Measurements from ENCODE around the gene EPB41L4B. TPM values are rescaled to one million over a fixed set of nuclear protein-coding genes. Genes with fewer than 3 reads are reported as not detected.

Gene EPB41L4B
- total RNA-seq, 1 donor from 2014 or later: 3.7 TPM

GRCh38 chr9:109301012-109301411 is 19.8 kb downstream of the EPB41L4B start:
- DNase-seq (ENCODE audit: low spot score): no peak
- Mint-ChIP-seq H3K9me3 (ENCODE audit: low read depth) (no peaks in the 10 kb centered on the region), H3K4me3 (ENCODE audit: unreplicated experiment) (no peak overlapping the region), H3K27ac (ENCODE audit: unreplicated experiment) (no peak overlapping the region), H3K36me3 (ENCODE audit: low read depth) (peaks cover 2% of the 10 kb centered on the region), H3K27me3 (ENCODE audit: low read depth) (no peaks in the 10 kb centered on the region), H3K4me1 (ENCODE audit: low read depth) (peaks cover 9% of the 10 kb centered on the region)
- TF ChIP-seq CTCF (IDR thresholded peaks at IDR 0.05): no peak

- H3K9me3 Mint-ChIP-seq (ENCODE audit: low read depth): no peaks in the 10 kb centered on the region
- H3K27ac Mint-ChIP-seq (ENCODE audit: unreplicated experiment): no peak overlapping the region
- no peak overlapping the region for H3K4me3 Mint-ChIP-seq (ENCODE audit: unreplicated experiment)
- no peak for DNase-seq (ENCODE audit: low spot score)
- H3K36me3 Mint-ChIP-seq (ENCODE audit: low read depth): peaks cover 2% of the 10 kb centered on the region
- TF ChIP-seq CTCF (IDR thresholded peaks at IDR 0.05): no peak
- no peaks in the 10 kb centered on the region for H3K27me3 Mint-ChIP-seq (ENCODE audit: low read depth)
- peaks cover 18% of the 10 kb centered on the region for H3K4me1 Mint-ChIP-seq (ENCODE audit: low read depth)
Observed at GRCh38 chr9:109299891-109300290, 21.0 kb downstream of the EPB41L4B start.

- DNase-seq (ENCODE audit: low spot score): no peak
- Mint-ChIP-seq H3K4me1 (ENCODE audit: low read depth) (peaks cover 12% of the 10 kb centered on the region), H3K9me3 (ENCODE audit: low read depth) (no peaks in the 10 kb centered on the region), H3K27me3 (ENCODE audit: low read depth) (no peaks in the 10 kb centered on the region), H3K27ac (ENCODE audit: unreplicated experiment) (no peak overlapping the region), H3K36me3 (ENCODE audit: low read depth) (peaks cover 2% of the 10 kb centered on the region), H3K4me3 (ENCODE audit: unreplicated experiment) (no peak overlapping the region)
- no peak for TF ChIP-seq CTCF (IDR thresholded peaks at IDR 0.05)
Observed at GRCh38 chr9:109297899-109298298, 23.0 kb downstream of the EPB41L4B start.

GRCh38 chr9:109295221-109296130 is 25.4 kb downstream of the EPB41L4B start:
- Mint-ChIP-seq H3K9me3 (ENCODE audit: low read depth) (no peaks in the 10 kb centered on the region), H3K4me3 (ENCODE audit: unreplicated experiment) (no peak overlapping the region), H3K27ac (ENCODE audit: unreplicated experiment) (peak overlapping the region; percentile 0)

GRCh38 chr9:109290385-109290784 is 30.5 kb downstream of the EPB41L4B start:
- H3K4me1 Mint-ChIP-seq (ENCODE audit: low read depth): peaks cover 11% of the 10 kb centered on the region
- no peaks in the 10 kb centered on the region for H3K9me3 Mint-ChIP-seq (ENCODE audit: low read depth)
- H3K36me3 Mint-ChIP-seq (ENCODE audit: low read depth): no peaks in the 10 kb centered on the region
- no peak for DNase-seq (ENCODE audit: low spot score)
- TF ChIP-seq CTCF (IDR thresholded peaks at IDR 0.05): no peak
- H3K27me3 Mint-ChIP-seq (ENCODE audit: low read depth): no peaks in the 10 kb centered on the region
- no peak overlapping the region for H3K4me3 Mint-ChIP-seq (ENCODE audit: unreplicated experiment)
- H3K27ac Mint-ChIP-seq (ENCODE audit: unreplicated experiment): no peak overlapping the region

More at GRCh38 chr9:109295221-109296130, 25.4 kb downstream of the EPB41L4B start:
- no peak for DNase-seq (ENCODE audit: low spot score)
- Mint-ChIP-seq H3K27me3 (ENCODE audit: low read depth) (no peaks in the 10 kb centered on the region), H3K4me1 (ENCODE audit: low read depth) (peaks cover 12% of the 10 kb centered on the region), H3K36me3 (ENCODE audit: low read depth) (peaks cover 2% of the 10 kb centered on the region)
- no peak for TF ChIP-seq CTCF (IDR thresholded peaks at IDR 0.05)

Measured in chondrocyte (in vitro differentiated cells).